Measurements from ENCODE around the gene GBF1.
A peak's percentile ranks its signal among the peaks of the same experiment; 100 is the strongest.

The GBF1 gene

GRCh38 chr10:102406815-102407214 is 161.5 kb downstream of the GBF1 start:
- H3K4me3 ChIP-seq (ENCODE audit: low read depth, low read length), result no peak overlapping the region
- TF ChIP-seq, protein P1, sequence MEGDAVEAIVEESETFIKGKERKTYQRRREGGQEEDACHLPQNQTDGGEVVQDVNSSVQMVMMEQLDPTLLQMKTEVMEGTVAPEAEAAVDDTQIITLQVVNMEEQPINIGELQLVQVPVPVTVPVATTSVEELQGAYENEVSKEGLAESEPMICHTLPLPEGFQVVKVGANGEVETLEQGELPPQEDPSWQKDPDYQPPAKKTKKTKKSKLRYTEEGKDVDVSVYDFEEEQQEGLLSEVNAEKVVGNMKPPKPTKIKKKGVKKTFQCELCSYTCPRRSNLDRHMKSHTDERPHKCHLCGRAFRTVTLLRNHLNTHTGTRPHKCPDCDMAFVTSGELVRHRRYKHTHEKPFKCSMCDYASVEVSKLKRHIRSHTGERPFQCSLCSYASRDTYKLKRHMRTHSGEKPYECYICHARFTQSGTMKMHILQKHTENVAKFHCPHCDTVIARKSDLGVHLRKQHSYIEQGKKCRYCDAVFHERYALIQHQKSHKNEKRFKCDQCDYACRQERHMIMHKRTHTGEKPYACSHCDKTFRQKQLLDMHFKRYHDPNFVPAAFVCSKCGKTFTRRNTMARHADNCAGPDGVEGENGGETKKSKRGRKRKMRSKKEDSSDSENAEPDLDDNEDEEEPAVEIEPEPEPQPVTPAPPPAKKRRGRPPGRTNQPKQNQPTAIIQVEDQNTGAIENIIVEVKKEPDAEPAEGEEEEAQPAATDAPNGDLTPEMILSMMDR (IDR thresholded peaks at IDR 0.05; ENCODE audit: borderline replicate concordance, insufficient read depth, low read depth, low read length), result no peak

GRCh38 chr10:102407425-102408130 is 162.2 kb downstream of the GBF1 start:
- H3K4me3 ChIP-seq (ENCODE audit: low read depth, low read length), result no peak overlapping the region
- TF ChIP-seq, protein P1 (IDR thresholded peaks at IDR 0.05; ENCODE audit: borderline replicate concordance, insufficient read depth, low read depth, low read length), result no peak

DNA sequence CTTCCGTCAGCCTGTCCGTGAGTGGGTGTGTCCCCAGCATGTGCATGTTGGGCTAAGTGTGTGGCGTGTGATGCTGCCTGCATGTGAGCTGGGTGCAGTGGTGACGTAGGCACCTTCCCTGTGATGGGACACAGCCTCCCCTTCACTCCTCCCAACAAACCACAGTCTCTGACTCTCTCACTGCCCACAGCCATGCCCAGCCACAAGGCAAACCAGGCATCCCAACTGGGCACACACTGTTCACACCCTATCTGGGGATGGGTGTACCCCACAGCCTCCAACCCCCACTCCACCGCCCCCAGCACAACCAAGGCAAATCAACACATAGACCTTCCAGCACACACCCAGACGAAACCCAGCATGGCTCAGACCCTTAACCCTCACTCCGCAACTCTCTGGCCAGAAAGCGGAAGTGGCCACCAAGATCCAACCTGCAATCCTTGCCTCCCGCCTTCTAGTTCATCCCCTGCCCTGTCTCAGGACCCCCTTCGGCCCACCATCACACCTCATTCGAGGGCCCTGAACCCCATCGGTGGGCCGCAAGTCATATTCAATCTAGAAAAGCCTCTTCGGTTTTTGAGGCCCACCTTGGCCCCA is 162.9 kb downstream of the GBF1 start:
- TF ChIP-seq, protein P1 (IDR thresholded peaks at IDR 0.05; ENCODE audit: borderline replicate concordance, insufficient read depth, low read depth, low read length), result no peak
- H3K4me3 ChIP-seq (ENCODE audit: low read depth, low read length), result no peak overlapping the region

GRCh38 chr10:102408728-102409603 is 163.6 kb downstream of the GBF1 start:
- H3K4me3 ChIP-seq (ENCODE audit: low read depth, low read length), result peak overlapping the region; percentile 19
- TF ChIP-seq, protein P1 (IDR thresholded peaks at IDR 0.05; ENCODE audit: borderline replicate concordance, insufficient read depth, low read depth, low read length), result no peak

DNA sequence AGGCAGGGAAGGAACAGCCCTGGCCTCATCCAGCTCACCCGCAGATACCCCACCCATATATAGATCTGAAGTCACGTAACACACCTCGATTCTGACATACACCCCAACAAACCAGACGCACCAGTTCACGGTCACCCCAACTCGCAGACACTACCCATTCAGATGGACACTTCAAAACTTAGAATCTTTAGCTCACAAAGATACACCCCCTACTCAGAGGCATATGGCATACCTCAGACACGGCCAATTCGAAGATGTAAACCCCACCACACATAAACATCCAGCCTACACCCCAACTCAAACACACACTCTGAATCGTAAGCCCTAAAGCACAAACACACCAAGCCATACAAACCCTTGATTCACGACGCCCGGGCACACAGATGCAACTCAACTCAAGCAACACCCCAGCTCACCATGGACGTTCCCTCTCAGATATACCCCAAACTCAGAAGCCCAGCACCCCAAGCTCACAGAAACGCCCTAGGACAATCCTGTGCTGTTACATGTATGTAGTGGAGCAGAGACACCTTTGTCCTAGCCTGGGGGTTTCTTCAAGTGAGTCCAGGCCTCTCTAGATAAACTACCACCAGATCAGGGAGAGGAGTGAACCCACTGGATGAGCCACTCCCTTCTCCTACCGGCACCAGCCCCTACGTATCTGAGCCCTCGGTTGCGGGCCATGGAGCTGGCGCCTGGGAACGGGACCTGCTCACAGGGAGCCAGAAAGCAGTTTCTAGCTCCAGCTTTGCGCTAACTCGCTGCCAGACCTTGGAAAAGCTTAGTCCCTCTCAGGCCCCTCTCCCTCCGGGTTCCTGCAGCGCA is 164.5 kb downstream of the GBF1 start:
- TF ChIP-seq, protein P1 (IDR thresholded peaks at IDR 0.05; ENCODE audit: borderline replicate concordance, insufficient read depth, low read depth, low read length), result no peak
- peak overlapping the region; percentile 8 for H3K4me3 ChIP-seq (ENCODE audit: low read depth, low read length)

DNA sequence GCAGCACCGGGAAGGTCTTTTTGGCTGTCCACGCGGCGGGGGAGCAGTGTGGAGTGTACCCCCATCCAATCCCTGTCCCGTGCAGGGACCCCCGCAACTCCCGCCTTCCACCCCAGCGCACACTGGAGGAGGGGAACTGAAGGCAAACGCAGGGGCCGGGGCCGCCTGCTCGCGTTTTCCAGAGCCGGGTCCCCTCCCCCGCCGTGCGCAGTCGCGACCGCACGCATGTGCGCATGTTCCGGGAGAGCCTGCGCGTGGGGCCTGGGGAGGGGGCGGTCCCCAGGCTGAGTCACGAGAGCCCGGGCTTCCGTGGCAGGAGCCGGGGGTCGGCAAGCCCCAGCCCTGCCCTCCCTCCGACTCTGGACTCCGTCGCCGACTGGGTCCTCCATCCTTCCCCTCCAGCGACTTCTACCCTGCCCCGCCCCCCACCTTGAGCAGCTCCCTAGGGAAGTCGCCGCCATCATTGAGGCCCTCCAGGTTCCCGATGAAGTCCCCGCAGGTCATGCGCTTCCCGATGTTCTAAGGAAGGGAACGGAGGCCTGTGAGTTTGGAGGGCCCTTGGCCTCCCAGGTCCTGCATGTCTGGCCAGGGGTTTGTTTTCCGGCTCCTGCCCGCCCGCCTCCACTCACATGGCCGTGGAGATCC is 165.2 kb downstream of the GBF1 start:
- peak overlapping the region; percentile 22 for H3K4me3 ChIP-seq (ENCODE audit: low read depth, low read length)
- TF ChIP-seq, protein P1 (IDR thresholded peaks at IDR 0.05; ENCODE audit: borderline replicate concordance, insufficient read depth, low read depth, low read length), result no peak

All from GM12875 (cell line).